B cell (primary cell): ENCODE results near the gene RCC2.

Experiments
- CTCF ChIP-seq: fragments of 200-600 bp; IDR thresholded peaks from one replicate; pipeline ENCODE4 v1.8.0; 2022; ENCODE audit warnings: antibody characterized with exemption, mild to moderate bottlenecking
- EZH2 ChIP-seq: IDR thresholded peaks from 2 replicates; pipeline ENCODE4 v1.6.1; 2012; ENCODE audit warnings: borderline replicate concordance, low read depth, mild to moderate bottlenecking, moderate library complexity, low read length; ENCODE audit not compliant: insufficient read depth, poor library complexity, severe bottlenecking

- TF ChIP-seq CTCF (no peak), EZH2 (no peak)
Measured at GRCh38 chr1:17404034-17404684, 35.3 kb downstream of the RCC2 start.
